BJ (cell line): Measurements from ENCODE around the gene CNIH4. TPM values are rescaled to one million over a fixed set of nuclear protein-coding genes. Genes with fewer than 3 reads are reported as not detected.

Experiments used
- CTCF ChIA-PET: fragments of 350-600 bp; formaldehyde crosslinking; extraction: SDS; loops from one replicate; lab custom pipeline; 2021; ENCODE audit warnings: antibody characterized with exemption, inconsistent platforms; lab: Yijun Ruan, JAX
- POLR2A ChIA-PET: fragments of 300-600 bp; sonication (Branson Sonifier 250); formaldehyde crosslinking; extraction: SDS; loops from one replicate; lab custom pipeline; 2021; ENCODE audit warnings: antibody characterized with exemption; lab: Charles Lee
- DNase-seq: peaks from one replicate; pipeline ENCODE4 v3.0.0-alpha.2; 2011; ENCODE audit warnings: low read depth
- H3K27me3 ChIP-seq: 2 replicates; pipeline ENCODE4 v1.6.0; 2011; ENCODE audit warnings: low read length; ENCODE audit not compliant: control insufficient read depth, insufficient read depth
- H3K36me3 ChIP-seq: 2 replicates; pipeline ENCODE4 v1.5.1; 2011; ENCODE audit warnings: low read length; ENCODE audit not compliant: control insufficient read depth, insufficient read depth
- H3K4me3 ChIP-seq: 2 replicates; pipeline ENCODE4 v1.5.1; 2011; ENCODE audit warnings: low read depth, mild to moderate bottlenecking, control low read depth, low read length
- CTCF ChIP-seq: IDR thresholded peaks from 2 replicates; pipeline ENCODE4 v1.5.1; 2011; ENCODE audit warnings: low read depth, mild to moderate bottlenecking, control low read depth, inconsistent platforms, low read length, moderate library complexity; ENCODE audit not compliant: insufficient read depth
- polyA plus RNA-seq: library from polyadenylated mRNA; depleted of rRNA; stranded (reverse); fragments of >200 nt; gene quantifications from 2 replicates; pipeline ENCODE4 v1.2.3, GENCODE V29; 2011

The CNIH4 gene
- polyA plus RNA-seq, 1 experiment = 23.6 TPM

GRCh38 chr1:224392411-224393249 lies 36.0 kb downstream of the CNIH4 start:
- Histone ChIP-seq H3K36me3 (peaks cover 5% of the 10 kb centered on the region), H3K4me3 (no peak overlapping the region), H3K27me3 (no peaks in the 10 kb centered on the region)
- CTCF ChIA-PET = no interaction called here
- POLR2A ChIA-PET = interaction anchor here (0.7 kb wide), 1 partner anchor 39 kb away, joined by 5 read pairs; no protein-coding TSS in a partner anchor
- no peak for TF ChIP-seq CTCF
- DNase-seq = no peak

- Histone ChIP-seq H3K4me3 (no peak overlapping the region), H3K36me3 (peaks cover 5% of the 10 kb centered on the region), H3K27me3 (no peaks in the 10 kb centered on the region)
- CTCF ChIA-PET = no interaction called here
- no peak for TF ChIP-seq CTCF
- POLR2A ChIA-PET = interaction anchor here (0.7 kb wide), 1 partner anchor 38 kb away, joined by 5 read pairs; no protein-coding TSS in a partner anchor
- no peak for DNase-seq
Observed at GRCh38 chr1:224393294-224393693, 36.6 kb downstream of the CNIH4 start.

GRCh38 chr1:224399887-224400286 lies 43.2 kb downstream of the CNIH4 start:
- no peak for TF ChIP-seq CTCF
- Histone ChIP-seq H3K4me3 (no peak overlapping the region), H3K36me3 (peaks cover 6% of the 10 kb centered on the region), H3K27me3 (no peaks in the 10 kb centered on the region)
- POLR2A ChIA-PET = no interaction called here
- DNase-seq = no peak
- CTCF ChIA-PET = interaction anchor here (0.8 kb wide), 1 partner anchor 8 kb away, joined by 3 read pairs; no protein-coding TSS in a partner anchor

- ChIA-PET POLR2A (no interaction called here), CTCF (interaction anchor here (1.5 to 1.7 kb wide), 2 partner anchors 55 to 69 kb away, joined by 3 to 4 read pairs; no protein-coding TSS in a partner anchor)
- no peaks in the 10 kb centered on the region for H3K27me3 ChIP-seq
- TF ChIP-seq CTCF = no peak
- H3K4me3 ChIP-seq = no peak overlapping the region
- no peak for DNase-seq
- peaks cover 9% of the 10 kb centered on the region for H3K36me3 ChIP-seq
Observed at GRCh38 chr1:224402472-224403036, 45.9 kb downstream of the CNIH4 start.

- ChIA-PET POLR2A (no interaction called here), CTCF (interaction anchor here (1.7 kb wide), 1 partner anchor 18 kb away, joined by 5 read pairs; no protein-coding TSS in a partner anchor)
- H3K4me3 ChIP-seq = no peak overlapping the region
Observed at GRCh38 chr1:224404916-224405603, 48.4 kb downstream of the CNIH4 start.

More at GRCh38 chr1:224404916-224405603, 48.4 kb downstream of the CNIH4 start:
- no peak for TF ChIP-seq CTCF
- Histone ChIP-seq H3K27me3 (no peaks in the 10 kb centered on the region), H3K36me3 (peaks cover 5% of the 10 kb centered on the region)
- no peak for DNase-seq
